Nephron (organoid): Measurements from ENCODE around the gene ATP8A2.

ENCODE experiments used
- H3K27ac Mint-ChIP-seq, 3 experiments: 2 replicates each; pipeline ENCODE4 v1.8.0; 2020; ENCODE audit warnings: mixed read lengths in 3 of 3, mild to moderate bottlenecking in 2 of 3, moderate library complexity in 1 of 3
- H3K27me3 Mint-ChIP-seq: 2 replicates; pipeline ENCODE4 v1.8.0; 2021; ENCODE audit warnings: low read depth, mild to moderate bottlenecking, moderate library complexity, mixed read lengths
- H3K36me3 Mint-ChIP-seq: 2 replicates; pipeline ENCODE4 v1.8.0; 2020; ENCODE audit warnings: low read depth, mixed read lengths
- H3K4me1 Mint-ChIP-seq: 2 replicates; pipeline ENCODE4 v1.8.0; 2020; ENCODE audit warnings: mixed read lengths
- H3K4me3 Mint-ChIP-seq, 3 experiments: 2 replicates each; pipeline ENCODE4 v1.8.0; 2020; ENCODE audit warnings: mild to moderate bottlenecking in 3 of 3, mixed read lengths in 3 of 3, moderate library complexity in 2 of 3
- H3K9me3 Mint-ChIP-seq: 2 replicates; pipeline ENCODE4 v1.8.0; 2020; ENCODE audit warnings: mixed read lengths
- CTCF ChIP-seq, 3 experiments: fragments of 200-600 bp; sonication (generic); IDR thresholded peaks; one replicate each; pipeline ENCODE4 v1.5.0; 2021; ENCODE audit warnings: antibody characterized with exemption in 3 of 3; ENCODE audit not compliant: unreplicated experiment in 3 of 3

Gene ATP8A2

GRCh38 chr13:25733696-25734435 is 362.1 kb downstream of the ATP8A2 start:
- H3K9me3 Mint-ChIP-seq, result no peaks in the 10 kb centered on the region

GRCh38 chr13:25738342-25739196 is 366.8 kb downstream of the ATP8A2 start:
- Mint-ChIP-seq H3K4me3 (no peak overlapping the region), H3K27me3 (peaks cover 4% of the 10 kb centered on the region), H3K9me3 (no peaks in the 10 kb centered on the region), H3K27ac (peak overlapping the region; percentile 37 to 55 (median 39)), H3K4me1 (peaks cover 38% of the 10 kb centered on the region), H3K36me3 (no peaks in the 10 kb centered on the region)
- TF ChIP-seq CTCF (IDR thresholded peaks at IDR 0.05; ENCODE audit: unreplicated experiment in 3 of 3), result no peak

More at GRCh38 chr13:25733696-25734435, 362.1 kb downstream of the ATP8A2 start:
- TF ChIP-seq CTCF (IDR thresholded peaks at IDR 0.05; ENCODE audit: unreplicated experiment in 3 of 3), result no peak
- peaks cover 45% of the 10 kb centered on the region for H3K4me1 Mint-ChIP-seq
- no peaks in the 10 kb centered on the region for H3K27me3 Mint-ChIP-seq
- peak overlapping the region; percentile 42 to 93 (median 84) for H3K27ac Mint-ChIP-seq
- no peaks in the 10 kb centered on the region for H3K36me3 Mint-ChIP-seq
- no peak overlapping the region for H3K4me3 Mint-ChIP-seq

GRCh38 chr13:25739376-25739775 is 367.6 kb downstream of the ATP8A2 start:
- Mint-ChIP-seq H3K4me1 (peaks cover 38% of the 10 kb centered on the region), H3K36me3 (no peaks in the 10 kb centered on the region), H3K4me3 (no peak overlapping the region), H3K9me3 (no peaks in the 10 kb centered on the region), H3K27ac (peak overlapping the region; percentile 36 to 55 (median 37)), H3K27me3 (peaks cover 4% of the 10 kb centered on the region)
- no peak for TF ChIP-seq CTCF (IDR thresholded peaks at IDR 0.05; ENCODE audit: unreplicated experiment in 3 of 3)

- Mint-ChIP-seq H3K27ac (no peak overlapping the region), H3K4me1 (peaks cover 36% of the 10 kb centered on the region), H3K36me3 (no peaks in the 10 kb centered on the region), H3K9me3 (no peaks in the 10 kb centered on the region), H3K27me3 (peaks cover 4% of the 10 kb centered on the region), H3K4me3 (no peak overlapping the region)
- TF ChIP-seq CTCF (IDR thresholded peaks at IDR 0.05; ENCODE audit: unreplicated experiment in 3 of 3), result no peak
These were observed 370.0 kb downstream of the ATP8A2 start for GRCh38 chr13:25741796-25742195.

- H3K27ac Mint-ChIP-seq, result peak overlapping the region in 1 of 3 experiments; percentile 37
- no peaks in the 10 kb centered on the region for H3K9me3 Mint-ChIP-seq
- TF ChIP-seq CTCF (IDR thresholded peaks at IDR 0.05; ENCODE audit: unreplicated experiment in 3 of 3), result no peak
- peaks cover 4% of the 10 kb centered on the region for H3K27me3 Mint-ChIP-seq
- no peaks in the 10 kb centered on the region for H3K36me3 Mint-ChIP-seq
- H3K4me3 Mint-ChIP-seq, result no peak overlapping the region
- H3K4me1 Mint-ChIP-seq, result peaks cover 40% of the 10 kb centered on the region
These were observed 370.4 kb downstream of the ATP8A2 start for GRCh38 chr13:25742220-25742619.
